ENCODE results near the gene NRXN3. TPM values are rescaled to one million over a fixed set of nuclear protein-coding genes. Genes with fewer than 3 reads are reported as not detected.

Gene NRXN3
- total and polyA plus RNA-seq, 2 of the 13 experiments (the other 11 are each of a cell fraction or from before 2014, with no cell fraction given): 0.03 TPM; not detected in 1

GRCh38 chr14:79451601-79452000 is 1281.4 kb downstream of the NRXN3 start:
- no peaks in the 10 kb centered on the region for H3K36me3 ChIP-seq (replicated peaks in 1 of 2; ENCODE audit: control insufficient read depth in 1 of 2, insufficient read depth in 2 of 2, low read length in 2 of 2)
- DNase-seq (ENCODE audit: low spot score): no peak
- ChIA-PET CTCF (ENCODE audit: low intra/inter-chr PET ratio, low total read pairs) (no interaction called here), POLR2A (no interaction called here)
- no peak for TF ChIP-seq NRL (CRISPR knock-in tag; IDR thresholded peaks at IDR 0.05; ENCODE audit: borderline replicate concordance)
- no peak for TF ChIP-seq MXD1 (CRISPR knock-in tag; IDR thresholded peaks at IDR 0.05)
- TF ChIP-seq ZNF556 (CRISPR knock-in tag; IDR thresholded peaks at IDR 0.05; ENCODE audit: borderline replicate concordance): no peak
- no peak for TF ChIP-seq NFIB (CRISPR knock-in tag; IDR thresholded peaks at IDR 0.05; ENCODE audit: borderline replicate concordance)
- TF ChIP-seq PHB2 (IDR thresholded peaks at IDR 0.05; ENCODE audit: partially characterized antibody): no peak
- no peak for TF ChIP-seq ZNF484 (CRISPR knock-in tag; IDR thresholded peaks at IDR 0.05; ENCODE audit: borderline replicate concordance, low read depth)
- no peak overlapping the region for H3K4me2 ChIP-seq (ENCODE audit: low read depth, low read length)
- intact Hi-C loops (cut with micrococcal nuclease; ENCODE audit: unreplicated experiment): no loop called here
- H3K27ac ChIP-seq (ENCODE audit: extremely low read length, insufficient read depth, low read length): no peak overlapping the region
- FAIRE-seq: no peak
- H3K4me3 ChIP-seq (replicated peaks in 1 of 3; ENCODE audit: insufficient read depth in 1 of 3, low read depth in 2 of 3, low read length in 3 of 3): no peak overlapping the region
- peaks cover 53% of the 10 kb centered on the region for H3K9me3 ChIP-seq (ENCODE audit: low read length)
- no TSS peak for BruUV-seq (replicated peaks)
- in situ Hi-C loops (cut with HindIII; ENCODE audit: extremely low pct_ligation_motif_present, low pct_unique_long_range_greater_than_20kb): no loop called here
- H3K79me2 ChIP-seq (ENCODE audit: insufficient read depth, low read length): no peaks in the 10 kb centered on the region
- 0% methylated on average over 3 of the region's 3 CpGs for WGBS (ENCODE audit: low lambda C conversion rate)
- H3K9ac ChIP-seq (ENCODE audit: insufficient read depth, low read depth, low read length): no peak overlapping the region
- H4K20me1 ChIP-seq (ENCODE audit: insufficient read depth, low read length): no peaks in the 10 kb centered on the region
- H2AFZ ChIP-seq (ENCODE audit: low read length): no peak overlapping the region
- ATAC-seq: no peak
- no peaks in the 10 kb centered on the region for H3K27me3 ChIP-seq (ENCODE audit: control insufficient read depth in 1 of 2, insufficient read depth in 2 of 2, low read length in 2 of 2)
- H3K4me1 ChIP-seq (ENCODE audit: insufficient read depth, low read length): no peaks in the 10 kb centered on the region

GRCh38 chr14:79453276-79453675 is 1283.1 kb downstream of the NRXN3 start:
- no peak overlapping the region for H3K4me2 ChIP-seq (ENCODE audit: low read depth, low read length)
- in situ Hi-C loops (cut with HindIII; ENCODE audit: extremely low pct_ligation_motif_present, low pct_unique_long_range_greater_than_20kb): no loop called here
- CTCF ChIA-PET (ENCODE audit: low intra/inter-chr PET ratio, low total read pairs): no interaction called here
- TF ChIP-seq ZMYM4 (CRISPR knock-in tag; IDR thresholded peaks at IDR 0.05): no peak
- TF ChIP-seq ZHX1 (CRISPR knock-in tag; IDR thresholded peaks at IDR 0.05; ENCODE audit: low read depth): no peak
- TF ChIP-seq ZNF713 (CRISPR knock-in tag; IDR thresholded peaks at IDR 0.05): no peak
- TF ChIP-seq GPN1 (CRISPR knock-in tag; IDR thresholded peaks at IDR 0.05; ENCODE audit: borderline replicate concordance): no peak
- TF ChIP-seq TBX2 (CRISPR knock-in tag; IDR thresholded peaks at IDR 0.05; ENCODE audit: borderline replicate concordance): no peak
- TF ChIP-seq ZIK1 (CRISPR knock-in tag; IDR thresholded peaks at IDR 0.05; ENCODE audit: borderline replicate concordance, low read depth): no peak
- no peak for TF ChIP-seq ATF5 (CRISPR knock-in tag; IDR thresholded peaks at IDR 0.05; ENCODE audit: low read depth)
- no peak for TF ChIP-seq THAP7 (CRISPR knock-in tag; IDR thresholded peaks at IDR 0.05)

More at GRCh38 chr14:79453276-79453675, 1283.1 kb downstream of the NRXN3 start:
- WGBS (ENCODE audit: low lambda C conversion rate): 6% methylated on average over 4 of the region's 4 CpGs
- DNase-seq (ENCODE audit: low spot score) (no peak), FAIRE-seq (no peak), ATAC-seq (no peak)
- Histone ChIP-seq H3K4me3 (replicated peaks in 1 of 3; ENCODE audit: insufficient read depth in 1 of 3, low read depth in 2 of 3, low read length in 3 of 3) (no peak overlapping the region), H3K36me3 (replicated peaks in 1 of 2; ENCODE audit: control insufficient read depth in 1 of 2, insufficient read depth in 2 of 2, low read length in 2 of 2) (no peaks in the 10 kb centered on the region), H3K79me2 (ENCODE audit: insufficient read depth, low read length) (no peaks in the 10 kb centered on the region), H3K4me1 (ENCODE audit: insufficient read depth, low read length) (no peaks in the 10 kb centered on the region), H4K20me1 (ENCODE audit: insufficient read depth, low read length) (no peaks in the 10 kb centered on the region), H3K27me3 (ENCODE audit: control insufficient read depth in 1 of 2, insufficient read depth in 2 of 2, low read length in 2 of 2) (no peaks in the 10 kb centered on the region), H3K9me3 (ENCODE audit: low read length) (peaks cover 55% of the 10 kb centered on the region), H3K27ac (ENCODE audit: extremely low read length, insufficient read depth, low read length) (no peak overlapping the region), H3K9ac (ENCODE audit: insufficient read depth, low read depth, low read length) (no peak overlapping the region), H2AFZ (ENCODE audit: low read length) (no peak overlapping the region)
- intact Hi-C loops (cut with micrococcal nuclease; ENCODE audit: unreplicated experiment): no loop called here
- POLR2A ChIA-PET: no interaction called here
- BruUV-seq (replicated peaks): no TSS peak

All from HepG2 (cell line).